ENCODE measurements around the gene XAB2.

- TF ChIP-seq CTCF (IDR thresholded peaks at IDR 0.05): no peak
- no peak for TF ChIP-seq POLR2A (IDR thresholded peaks at IDR 0.05)
Measured at GRCh38 chr19:7618348-7618747, 11.0 kb downstream of the XAB2 start.

Data from thyroid gland (tissue), 4 donors.